Measurements from ENCODE around the gene NFIB.
A peak's percentile ranks its signal among the peaks of the same experiment; 100 is the strongest.

NFIB gene

DNA sequence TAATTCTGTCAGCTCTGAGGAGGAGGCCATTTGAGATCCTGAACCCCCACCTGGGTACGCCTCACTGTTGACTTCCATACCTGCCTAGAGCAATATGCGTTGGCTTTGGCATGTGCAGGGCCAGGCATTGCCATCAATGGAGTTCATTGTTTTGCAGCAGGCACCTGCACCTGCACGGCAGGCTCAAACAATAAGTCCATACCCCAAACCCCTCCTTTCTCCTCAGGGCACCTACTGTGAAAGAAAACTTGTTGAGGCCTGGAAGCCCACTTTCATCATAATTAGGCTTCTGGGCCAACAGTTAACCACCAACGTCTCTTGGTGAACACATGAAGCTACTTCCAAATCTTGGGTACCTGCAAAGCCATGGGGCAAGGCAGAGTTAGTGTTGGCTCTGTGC, 238.7 kb downstream of the NFIB start:
- DNase-seq (ENCODE audit: low read depth): no peak

DNA sequence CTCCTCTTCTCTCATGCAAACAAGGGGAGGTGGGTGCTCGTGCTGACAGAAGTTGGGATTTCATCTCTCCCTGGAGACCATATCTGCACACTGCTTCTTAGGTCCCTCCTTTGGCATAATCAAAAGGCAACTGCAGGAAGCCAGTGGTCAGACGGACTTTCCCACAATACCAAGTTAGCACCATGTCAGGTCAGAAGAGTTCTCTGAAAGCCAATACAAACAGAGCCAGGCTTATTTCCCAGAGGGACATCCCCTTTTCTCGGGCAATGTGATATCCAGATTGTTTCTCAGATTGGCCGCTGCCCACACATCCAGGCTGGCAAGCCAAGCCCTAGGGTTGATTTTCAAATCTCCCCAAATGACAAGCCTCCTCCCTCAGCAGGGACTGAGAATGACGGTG, 241.1 kb downstream of the NFIB start:
- DNase-seq (ENCODE audit: low read depth): no peak

- DNase-seq (ENCODE audit: low read depth): no peak
These were observed 242.5 kb downstream of the NFIB start for GRCh38 chr9:14071484-14071883.

DNA sequence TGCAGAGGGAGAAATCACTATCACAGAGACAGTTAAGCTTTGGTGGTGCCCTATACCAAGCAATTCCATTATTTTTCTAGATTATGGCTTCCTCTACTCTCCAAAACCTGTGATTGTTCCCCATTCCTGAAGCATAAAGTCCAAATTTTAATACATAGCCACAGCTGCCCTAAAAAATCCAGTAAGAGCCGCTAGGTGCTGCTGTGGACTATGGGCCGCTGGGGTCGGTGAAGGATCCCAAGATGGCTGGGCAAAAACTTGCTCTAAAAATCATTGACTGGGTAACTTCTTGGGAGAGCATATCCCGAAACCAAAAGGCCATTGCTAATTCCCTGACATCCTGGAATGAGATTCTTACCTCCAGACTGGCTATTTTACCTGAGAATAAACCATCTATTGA, 245.3 kb downstream of the NFIB start:
- DNase-seq (ENCODE audit: low read depth): no peak

DNA sequence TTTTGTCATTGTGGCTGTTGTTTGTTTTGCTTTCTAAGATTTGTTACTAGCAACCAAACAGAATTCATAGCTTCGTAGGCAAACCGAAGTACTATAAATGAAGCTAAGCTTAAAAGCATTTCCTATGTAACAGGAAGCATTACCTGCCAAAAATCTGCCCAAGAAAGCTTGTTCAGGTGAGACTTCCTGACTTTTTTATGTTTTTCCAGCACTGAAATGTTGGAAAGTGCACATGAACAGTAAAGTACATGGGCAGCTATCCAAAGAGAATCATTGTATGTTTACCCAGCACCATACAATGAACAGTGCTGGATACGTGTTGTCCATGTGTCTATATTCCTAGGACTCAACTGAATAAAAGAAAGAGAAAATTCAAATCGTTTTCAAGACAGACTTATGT, 247.1 kb downstream of the NFIB start:
- no peak for DNase-seq (ENCODE audit: low read depth)

- no peak for DNase-seq (ENCODE audit: low read depth)
These were observed 247.9 kb downstream of the NFIB start for GRCh38 chr9:14066032-14066431.

DNA sequence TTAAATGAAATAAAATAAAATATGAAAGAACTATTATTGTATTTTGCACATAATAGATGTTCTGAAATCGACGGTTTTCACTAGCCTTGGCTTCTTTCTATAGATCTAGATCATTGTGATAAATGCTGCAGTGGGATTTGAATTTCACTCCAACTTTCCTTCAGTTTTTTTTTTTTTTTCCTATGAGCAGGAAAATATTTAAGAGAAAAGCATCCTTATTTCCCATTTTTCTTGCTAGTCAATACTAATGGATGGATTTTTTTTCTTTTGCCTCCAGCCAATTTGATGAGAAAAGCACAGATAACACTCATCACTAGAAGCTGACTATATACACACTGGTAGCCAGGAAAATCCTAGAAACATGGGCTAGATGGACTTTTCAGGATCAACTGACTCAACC, 249.0 kb downstream of the NFIB start:
- no peak for DNase-seq (ENCODE audit: low read depth)

GRCh38 chr9:14063756-14064155, 250.2 kb downstream of the NFIB start:
- DNase-seq (ENCODE audit: low read depth): no peak

GRCh38 chr9:14062586-14063221, 251.2 kb downstream of the NFIB start:
- DNase-seq (ENCODE audit: low read depth): peak; percentile 12

- no peak for DNase-seq (ENCODE audit: low read depth)
These were observed 251.9 kb downstream of the NFIB start for GRCh38 chr9:14061936-14062585.

GRCh38 chr9:14058325-14058688, 255.6 kb downstream of the NFIB start:
- no peak for DNase-seq (ENCODE audit: low read depth)

DNA sequence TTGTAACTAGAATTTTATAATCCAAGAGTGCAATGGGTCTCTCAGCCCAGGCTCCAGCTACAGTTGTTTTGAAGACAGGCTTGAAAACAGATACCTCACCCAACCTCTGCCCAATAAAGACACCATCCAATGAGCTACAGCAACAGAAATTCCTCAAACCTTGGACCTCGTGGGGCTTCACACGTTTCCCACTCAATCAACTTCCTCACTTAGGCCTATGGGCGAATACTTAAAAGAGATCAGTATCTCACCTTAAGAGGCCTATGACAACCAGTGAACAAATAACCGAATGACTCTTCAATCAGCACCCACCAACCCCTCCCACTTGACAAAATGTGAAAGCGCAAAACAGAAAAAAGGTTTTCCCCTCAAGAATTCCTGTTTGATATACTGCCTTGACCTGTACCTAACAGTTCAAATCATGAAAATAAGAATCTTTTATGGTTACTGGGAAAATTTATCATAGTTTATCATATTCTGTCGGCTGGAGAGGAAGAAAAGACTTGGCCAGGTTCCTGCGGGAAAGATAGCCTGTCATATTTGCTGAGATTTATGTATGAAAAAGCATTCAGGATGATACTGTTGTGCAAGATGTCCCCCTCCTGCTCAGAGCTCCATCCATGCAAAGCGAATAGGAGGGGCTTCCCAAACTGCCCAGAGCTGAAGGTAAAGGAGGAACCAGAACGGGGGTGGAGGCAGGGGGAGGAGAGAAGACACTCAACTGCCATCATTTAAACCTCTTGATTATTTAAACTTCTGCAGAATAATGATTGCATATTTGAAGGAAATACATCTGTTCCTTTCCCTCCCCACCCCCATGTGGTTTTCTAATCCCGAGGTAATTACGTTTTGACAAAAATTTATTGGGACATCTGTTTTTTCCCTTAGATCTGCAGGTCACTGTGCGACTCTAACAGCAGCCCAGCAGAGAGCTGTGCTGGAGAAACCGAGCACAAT, 256.3 kb downstream of the NFIB start:
- no peak for DNase-seq (ENCODE audit: low read depth)

DNA sequence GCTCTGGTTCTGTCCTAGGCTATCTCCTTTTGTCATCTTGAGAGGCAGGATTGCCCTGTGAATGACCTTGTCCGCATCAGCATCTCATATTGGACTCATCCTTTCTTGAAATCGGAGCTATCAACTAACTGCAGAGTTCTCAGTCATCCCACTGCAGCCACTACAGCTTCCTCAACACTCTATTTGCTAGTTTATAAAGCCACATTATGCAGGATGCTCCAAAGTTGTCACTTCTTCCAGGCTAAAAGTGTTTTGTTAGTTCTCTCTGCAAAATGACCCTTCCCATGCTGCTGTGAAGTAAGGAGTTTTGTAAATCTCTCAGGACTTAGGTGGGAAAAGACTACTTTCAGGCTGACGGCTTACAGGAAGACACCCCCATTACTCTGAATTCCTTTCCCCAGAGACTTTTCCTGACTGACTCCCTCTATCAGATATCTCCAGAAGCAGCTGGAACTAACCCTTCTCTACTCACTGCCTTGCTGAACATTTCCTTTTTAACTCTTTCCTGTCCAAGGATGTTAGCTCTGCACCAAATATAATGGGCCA, 257.6 kb downstream of the NFIB start:
- no peak for DNase-seq (ENCODE audit: low read depth)

- DNase-seq (ENCODE audit: low read depth): no peak
These were observed 259.8 kb downstream of the NFIB start for GRCh38 chr9:14054096-14054495.

GRCh38 chr9:14052359-14052758, 261.6 kb downstream of the NFIB start:
- DNase-seq (ENCODE audit: low read depth): no peak

GRCh38 chr9:14051419-14051818, 262.5 kb downstream of the NFIB start:
- no peak for DNase-seq (ENCODE audit: low read depth)

- DNase-seq (ENCODE audit: low read depth): no peak
These were observed 270.5 kb downstream of the NFIB start for GRCh38 chr9:14043483-14043882.

- no peak for DNase-seq (ENCODE audit: low read depth)
These were observed 276.6 kb downstream of the NFIB start for GRCh38 chr9:14037331-14037730.

- DNase-seq (ENCODE audit: low read depth): no peak
These were observed 280.9 kb downstream of the NFIB start for GRCh38 chr9:14033067-14033466.
